Liver (tissue), 3 donors: ENCODE data around the gene TNNC2.

Experiments
- NR2F2 ChIP-seq: IDR thresholded peaks from 2 replicates; pipeline ENCODE4 v1.6.1; 2016; ENCODE audit warnings: antibody characterized with exemption
- TF ChIP-seq, protein P1 (sequence below): IDR thresholded peaks from 2 replicates; pipeline ENCODE4 v1.6.1; 2016; ENCODE audit warnings: antibody characterized with exemption, mild to moderate bottlenecking
- TF ChIP-seq, protein P2 (sequence below): fragments of 150-350 bp; IDR thresholded peaks from 2 replicates; pipeline ENCODE4 v1.5.1; 2017; ENCODE audit warnings: improper control_type of control experiment, low read depth, low read length; ENCODE audit not compliant: missing input control
- TF ChIP-seq, protein P3 (sequence below): IDR thresholded peaks from 2 replicates; pipeline ENCODE4 v1.6.1; 2016; ENCODE audit warnings: antibody characterized with exemption
- donor health status: healthy.
- donor health status: healthy.

DNA sequence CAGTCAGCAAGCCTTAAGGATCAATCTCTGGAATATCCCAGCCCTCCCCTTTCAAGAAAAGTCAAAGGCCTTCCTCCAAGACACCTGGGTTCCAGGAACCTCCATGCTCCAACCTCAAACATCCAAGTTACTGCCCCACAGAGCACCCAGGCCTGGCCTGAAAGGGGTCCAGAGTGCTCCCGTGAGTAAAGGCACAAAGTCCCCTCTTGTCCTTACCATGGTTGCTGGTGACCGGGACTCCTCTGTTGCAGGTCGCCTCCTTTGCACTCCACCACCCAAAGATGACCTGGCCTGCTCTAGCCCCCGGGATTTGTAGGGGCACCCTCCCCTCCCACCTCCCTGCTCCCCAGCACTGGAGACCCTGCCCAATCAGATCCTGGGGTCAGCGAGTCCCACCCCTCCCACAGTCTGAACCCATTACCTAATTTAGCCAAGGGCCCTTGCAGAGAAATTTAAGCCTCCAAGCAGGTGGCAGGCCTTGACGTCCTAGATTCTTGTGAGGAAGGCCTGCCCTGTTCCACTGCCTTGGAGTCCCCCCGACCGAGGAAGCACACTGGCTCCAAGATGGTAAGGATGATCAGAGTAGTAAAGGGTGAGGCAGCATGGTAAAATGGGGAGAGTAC is at the start of gene TNNC2:
- TF ChIP-seq, protein P1, sequence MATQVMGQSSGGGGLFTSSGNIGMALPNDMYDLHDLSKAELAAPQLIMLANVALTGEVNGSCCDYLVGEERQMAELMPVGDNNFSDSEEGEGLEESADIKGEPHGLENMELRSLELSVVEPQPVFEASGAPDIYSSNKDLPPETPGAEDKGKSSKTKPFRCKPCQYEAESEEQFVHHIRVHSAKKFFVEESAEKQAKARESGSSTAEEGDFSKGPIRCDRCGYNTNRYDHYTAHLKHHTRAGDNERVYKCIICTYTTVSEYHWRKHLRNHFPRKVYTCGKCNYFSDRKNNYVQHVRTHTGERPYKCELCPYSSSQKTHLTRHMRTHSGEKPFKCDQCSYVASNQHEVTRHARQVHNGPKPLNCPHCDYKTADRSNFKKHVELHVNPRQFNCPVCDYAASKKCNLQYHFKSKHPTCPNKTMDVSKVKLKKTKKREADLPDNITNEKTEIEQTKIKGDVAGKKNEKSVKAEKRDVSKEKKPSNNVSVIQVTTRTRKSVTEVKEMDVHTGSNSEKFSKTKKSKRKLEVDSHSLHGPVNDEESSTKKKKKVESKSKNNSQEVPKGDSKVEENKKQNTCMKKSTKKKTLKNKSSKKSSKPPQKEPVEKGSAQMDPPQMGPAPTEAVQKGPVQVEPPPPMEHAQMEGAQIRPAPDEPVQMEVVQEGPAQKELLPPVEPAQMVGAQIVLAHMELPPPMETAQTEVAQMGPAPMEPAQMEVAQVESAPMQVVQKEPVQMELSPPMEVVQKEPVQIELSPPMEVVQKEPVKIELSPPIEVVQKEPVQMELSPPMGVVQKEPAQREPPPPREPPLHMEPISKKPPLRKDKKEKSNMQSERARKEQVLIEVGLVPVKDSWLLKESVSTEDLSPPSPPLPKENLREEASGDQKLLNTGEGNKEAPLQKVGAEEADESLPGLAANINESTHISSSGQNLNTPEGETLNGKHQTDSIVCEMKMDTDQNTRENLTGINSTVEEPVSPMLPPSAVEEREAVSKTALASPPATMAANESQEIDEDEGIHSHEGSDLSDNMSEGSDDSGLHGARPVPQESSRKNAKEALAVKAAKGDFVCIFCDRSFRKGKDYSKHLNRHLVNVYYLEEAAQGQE = no peak
- TF ChIP-seq, protein P2, sequence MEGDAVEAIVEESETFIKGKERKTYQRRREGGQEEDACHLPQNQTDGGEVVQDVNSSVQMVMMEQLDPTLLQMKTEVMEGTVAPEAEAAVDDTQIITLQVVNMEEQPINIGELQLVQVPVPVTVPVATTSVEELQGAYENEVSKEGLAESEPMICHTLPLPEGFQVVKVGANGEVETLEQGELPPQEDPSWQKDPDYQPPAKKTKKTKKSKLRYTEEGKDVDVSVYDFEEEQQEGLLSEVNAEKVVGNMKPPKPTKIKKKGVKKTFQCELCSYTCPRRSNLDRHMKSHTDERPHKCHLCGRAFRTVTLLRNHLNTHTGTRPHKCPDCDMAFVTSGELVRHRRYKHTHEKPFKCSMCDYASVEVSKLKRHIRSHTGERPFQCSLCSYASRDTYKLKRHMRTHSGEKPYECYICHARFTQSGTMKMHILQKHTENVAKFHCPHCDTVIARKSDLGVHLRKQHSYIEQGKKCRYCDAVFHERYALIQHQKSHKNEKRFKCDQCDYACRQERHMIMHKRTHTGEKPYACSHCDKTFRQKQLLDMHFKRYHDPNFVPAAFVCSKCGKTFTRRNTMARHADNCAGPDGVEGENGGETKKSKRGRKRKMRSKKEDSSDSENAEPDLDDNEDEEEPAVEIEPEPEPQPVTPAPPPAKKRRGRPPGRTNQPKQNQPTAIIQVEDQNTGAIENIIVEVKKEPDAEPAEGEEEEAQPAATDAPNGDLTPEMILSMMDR = no peak
- no peak for TF ChIP-seq NR2F2
- TF ChIP-seq, protein P3, sequence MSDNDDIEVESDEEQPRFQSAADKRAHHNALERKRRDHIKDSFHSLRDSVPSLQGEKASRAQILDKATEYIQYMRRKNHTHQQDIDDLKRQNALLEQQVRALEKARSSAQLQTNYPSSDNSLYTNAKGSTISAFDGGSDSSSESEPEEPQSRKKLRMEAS = no peak
